HEK293T (cell line): ENCODE data around the gene SLC10A2.

Source experiments
- ARNT ChIP-seq: fragments of 450-650 bp; IDR thresholded peaks from 2 replicates; pipeline ENCODE4 v1.6.1; 2017; ENCODE audit warnings: mild to moderate bottlenecking
- BHLHE40 ChIP-seq: fragments of 450-650 bp; IDR thresholded peaks from 2 replicates; pipeline ENCODE4 v1.6.1; 2016; ENCODE audit warnings: mild to moderate bottlenecking, moderate library complexity, borderline replicate concordance
- FOXA1 ChIP-seq: fragments of 450-650 bp; IDR thresholded peaks from 2 replicates; pipeline ENCODE4 v1.6.1; 2016; ENCODE audit warnings: mild to moderate bottlenecking
- FOXK2 ChIP-seq: fragments of 450-650 bp; IDR thresholded peaks from 2 replicates; pipeline ENCODE4 v1.6.1; 2016; ENCODE audit warnings: mild to moderate bottlenecking
- FOXM1 ChIP-seq: fragments of 450-650 bp; IDR thresholded peaks from 2 replicates; pipeline ENCODE4 v1.6.1; 2017; ENCODE audit warnings: mild to moderate bottlenecking, borderline replicate concordance
- L3MBTL2 ChIP-seq: fragments of 450-650 bp; conservative IDR thresholded peaks from 2 replicates; pipeline ENCODE4 v1.6.1; 2016; ENCODE audit warnings: mild to moderate bottlenecking
- PKNOX1 ChIP-seq: fragments of 450-650 bp; IDR thresholded peaks from 2 replicates; pipeline ENCODE4 v1.6.1; 2016
- SP1 ChIP-seq: fragments of 450-650 bp; IDR thresholded peaks from 2 replicates; pipeline ENCODE4 v1.6.1; 2017
- SUZ12 ChIP-seq: fragments of 450-650 bp; IDR thresholded peaks from 2 replicates; pipeline ENCODE4 v1.6.1; 2016; ENCODE audit warnings: mild to moderate bottlenecking
- TARDBP ChIP-seq: fragments of 450-650 bp; IDR thresholded peaks from 2 replicates; pipeline ENCODE4 v1.6.1; 2016

DNA sequence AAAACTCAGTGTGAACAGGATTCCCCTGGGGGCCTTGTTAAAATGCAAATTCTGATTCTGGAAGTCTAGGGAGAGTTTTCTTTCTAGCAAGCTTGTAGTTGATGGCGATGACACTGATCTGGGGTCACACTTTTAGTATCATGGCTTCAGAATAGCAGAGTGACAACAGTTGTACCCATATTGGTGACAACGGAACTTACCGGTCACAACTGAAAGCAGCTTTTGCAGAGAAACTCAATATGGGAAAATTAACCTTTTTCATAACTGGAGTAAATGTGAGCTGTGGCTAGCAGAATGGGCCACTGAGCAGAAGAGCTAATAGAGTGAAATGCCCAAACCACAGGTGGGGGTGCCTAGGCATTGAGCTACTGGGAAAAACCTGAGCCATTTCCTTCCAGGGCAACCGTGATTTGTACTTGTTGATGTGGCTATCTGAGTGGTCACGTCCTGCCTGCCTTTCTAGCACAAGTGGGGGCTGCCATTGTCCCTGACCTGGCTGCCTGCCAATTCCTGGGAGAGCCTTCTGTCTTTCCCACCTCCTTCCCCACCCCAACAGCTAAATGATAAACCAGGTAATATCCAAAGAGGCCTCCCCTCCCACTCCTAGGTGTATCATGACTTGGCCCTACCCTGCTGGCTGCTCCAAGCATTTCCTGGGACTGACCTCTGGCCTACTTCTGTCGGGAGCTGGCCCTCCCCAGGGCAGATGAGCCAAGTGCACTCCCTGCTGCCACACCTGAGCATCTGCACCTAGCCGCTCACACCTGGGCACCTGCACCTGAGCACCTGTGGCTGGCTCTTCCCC, 1.7 kb upstream of the SLC10A2 start:
- TF ChIP-seq SP1 = no peak
- TF ChIP-seq ARNT = no peak
- no peak for TF ChIP-seq BHLHE40
- TF ChIP-seq SUZ12 = no peak
- no peak for TF ChIP-seq TARDBP
- TF ChIP-seq FOXM1 = no peak
- TF ChIP-seq FOXK2 = no peak
- no peak for TF ChIP-seq FOXA1
- TF ChIP-seq PKNOX1 = no peak
- no peak for TF ChIP-seq L3MBTL2
